ENCODE data around the gene ATP2C2.

Gene ATP2C2

GRCh38 chr16:84382396-84382795 is 14.1 kb downstream of the ATP2C2 start:
- H3K4me3 ChIP-seq (ENCODE audit: low read depth, low read length) = no peak overlapping the region
- no peak for TF ChIP-seq CTCF (IDR thresholded peaks at IDR 0.05; ENCODE audit: low read depth, low read length, missing control alignments)
- DNase-seq (ENCODE audit: low read depth) = no peak

- no peak for TF ChIP-seq CTCF (IDR thresholded peaks at IDR 0.05; ENCODE audit: low read depth, low read length, missing control alignments)
- no peak for DNase-seq (ENCODE audit: low read depth)
These were observed 14.8 kb downstream of the ATP2C2 start for GRCh38 chr16:84383106-84383505.

GRCh38 chr16:84386047-84386446 is 17.7 kb downstream of the ATP2C2 start:
- no peak overlapping the region for H3K4me3 ChIP-seq (ENCODE audit: low read depth, low read length)
- no peak for DNase-seq (ENCODE audit: low read depth)
- no peak for TF ChIP-seq CTCF (IDR thresholded peaks at IDR 0.05; ENCODE audit: low read depth, low read length, missing control alignments)

More at GRCh38 chr16:84383106-84383505, 14.8 kb downstream of the ATP2C2 start:
- H3K4me3 ChIP-seq (ENCODE audit: low read depth, low read length) = no peak overlapping the region

GRCh38 chr16:84387021-84387420 is 18.7 kb downstream of the ATP2C2 start:
- no peak for TF ChIP-seq CTCF (IDR thresholded peaks at IDR 0.05; ENCODE audit: low read depth, low read length, missing control alignments)
- no peak overlapping the region for H3K4me3 ChIP-seq (ENCODE audit: low read depth, low read length)
- no peak for DNase-seq (ENCODE audit: low read depth)

- DNase-seq (ENCODE audit: low read depth) = no peak
- no peak overlapping the region for H3K4me3 ChIP-seq (ENCODE audit: low read depth, low read length)
- no peak for TF ChIP-seq CTCF (IDR thresholded peaks at IDR 0.05; ENCODE audit: low read depth, low read length, missing control alignments)
These were observed 21.9 kb downstream of the ATP2C2 start for GRCh38 chr16:84390131-84390785.

- no peak overlapping the region for H3K4me3 ChIP-seq (ENCODE audit: low read depth, low read length)
- no peak for TF ChIP-seq CTCF (IDR thresholded peaks at IDR 0.05; ENCODE audit: low read depth, low read length, missing control alignments)
- no peak for DNase-seq (ENCODE audit: low read depth)
These were observed 23.1 kb downstream of the ATP2C2 start for GRCh38 chr16:84391151-84392030.

All from GM12864 (cell line).